Measurements from ENCODE around the gene ASB3.
"Not testable (repeated sequence)": the region's sequence is repeated elsewhere in the genome, so short reads cannot be mapped to it uniquely, and the experiment has no call there.

ASB3 gene

GRCh38 chr2:53786705-53787613, at the start of gene ASB3, which contains the start of gene ERLEC1:
ASB3 (minus strand) TSS chr2:53786953; CDS start chr2:53765572, 21,381 bp downstream.
ERLEC1 (plus strand) TSS chr2:53787044; CDS start chr2:53787211, 167 bp downstream.
- Mint-ChIP-seq H3K9me3 (no peaks in the 10 kb centered on the region), H3K4me1 (ENCODE audit: low read depth) (peaks cover 36% of the 10 kb centered on the region), H3K27me3 (ENCODE audit: low read depth) (no peaks in the 10 kb centered on the region), H3K27ac (peak within 1 kb of the TSS; percentile 96), H3K4me3 (peak within 1 kb of the TSS; percentile 96), H3K36me3 (ENCODE audit: low read depth) (peaks cover 13% of the 10 kb centered on the region)
- DNase-seq (ENCODE audit: low spot score): peak; percentile 90

DNA sequence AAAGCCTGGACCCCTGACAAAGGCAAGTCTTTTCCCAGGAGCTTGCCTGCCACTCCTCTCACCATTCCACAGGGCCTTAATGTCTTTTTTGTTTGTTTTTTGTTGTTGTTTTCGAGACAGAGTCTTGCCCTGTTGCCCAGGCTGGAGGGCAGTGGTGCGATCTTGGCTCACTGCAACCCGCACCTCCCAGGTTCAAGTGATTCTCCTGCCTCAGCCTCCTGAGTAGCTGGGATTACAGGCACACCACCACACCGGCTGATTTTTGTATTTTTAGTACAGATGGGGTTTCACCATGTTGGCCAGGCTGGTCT, 43.2 kb upstream of the ASB3 start:
- DNase-seq (ENCODE audit: low spot score); H3K36me3 Mint-ChIP-seq (ENCODE audit: low read depth); H3K27ac Mint-ChIP-seq; H3K4me3 Mint-ChIP-seq; H3K4me1 Mint-ChIP-seq (ENCODE audit: low read depth); H3K27me3 Mint-ChIP-seq (ENCODE audit: low read depth); H3K9me3 Mint-ChIP-seq: not testable (repeated sequence)

- no peak for DNase-seq (ENCODE audit: low spot score)
- H3K4me3 Mint-ChIP-seq: no peak overlapping the region
- no peaks in the 10 kb centered on the region for H3K36me3 Mint-ChIP-seq (ENCODE audit: low read depth)
Measured at GRCh38 chr2:53829273-53829979, 42.7 kb upstream of the ASB3 start.

DNA sequence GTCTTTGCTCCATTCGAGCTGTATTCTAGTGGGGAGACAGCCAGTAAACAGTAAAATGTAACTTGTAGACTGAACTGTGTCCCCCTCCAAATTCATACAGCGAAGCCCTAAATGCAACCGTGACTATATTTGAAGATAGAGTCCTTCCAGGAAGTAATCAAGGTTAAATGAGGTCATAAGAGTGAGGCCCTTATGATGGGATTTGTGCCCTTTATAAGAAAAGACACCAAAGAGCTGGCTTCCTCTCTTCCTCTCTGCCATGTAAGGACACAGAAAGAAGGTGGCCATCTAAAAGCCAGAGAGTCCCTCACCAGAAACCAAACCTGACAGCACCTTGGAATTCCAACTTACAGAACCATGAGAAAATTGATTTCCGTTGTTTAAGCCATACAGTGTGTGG, 41.6 kb upstream of the ASB3 start:
- Mint-ChIP-seq H3K27ac (no peak overlapping the region), H3K4me3 (no peak overlapping the region), H3K9me3 (no peaks in the 10 kb centered on the region), H3K36me3 (ENCODE audit: low read depth) (no peaks in the 10 kb centered on the region), H3K4me1 (ENCODE audit: low read depth) (no peaks in the 10 kb centered on the region), H3K27me3 (ENCODE audit: low read depth) (no peaks in the 10 kb centered on the region)
- no peak for DNase-seq (ENCODE audit: low spot score)

More at GRCh38 chr2:53829273-53829979, 42.7 kb upstream of the ASB3 start:
- Mint-ChIP-seq H3K27me3 (ENCODE audit: low read depth) (no peaks in the 10 kb centered on the region), H3K9me3 (no peaks in the 10 kb centered on the region), H3K4me1 (ENCODE audit: low read depth) (no peaks in the 10 kb centered on the region), H3K27ac (no peak overlapping the region)

- Mint-ChIP-seq H3K36me3 (ENCODE audit: low read depth) (no peaks in the 10 kb centered on the region), H3K4me3 (no peak overlapping the region), H3K27me3 (ENCODE audit: low read depth) (no peaks in the 10 kb centered on the region), H3K27ac (no peak overlapping the region), H3K9me3 (no peaks in the 10 kb centered on the region), H3K4me1 (ENCODE audit: low read depth) (no peaks in the 10 kb centered on the region)
- DNase-seq (ENCODE audit: low spot score): no peak
Measured at GRCh38 chr2:53827398-53828175, 40.8 kb upstream of the ASB3 start.

- Mint-ChIP-seq H3K9me3 (no peaks in the 10 kb centered on the region), H3K4me3 (no peak overlapping the region), H3K36me3 (ENCODE audit: low read depth) (no peaks in the 10 kb centered on the region), H3K27me3 (ENCODE audit: low read depth) (no peaks in the 10 kb centered on the region), H3K27ac (no peak overlapping the region), H3K4me1 (ENCODE audit: low read depth) (no peaks in the 10 kb centered on the region)
- DNase-seq (ENCODE audit: low spot score): no peak
Measured at GRCh38 chr2:53826587-53827397, 40.0 kb upstream of the ASB3 start.

GRCh38 chr2:53826030-53826410, 39.3 kb upstream of the ASB3 start:
- no peaks in the 10 kb centered on the region for H3K27me3 Mint-ChIP-seq (ENCODE audit: low read depth)
- H3K4me3 Mint-ChIP-seq: no peak overlapping the region
- H3K4me1 Mint-ChIP-seq (ENCODE audit: low read depth): no peaks in the 10 kb centered on the region
- no peaks in the 10 kb centered on the region for H3K9me3 Mint-ChIP-seq
- DNase-seq (ENCODE audit: low spot score): no peak
- no peaks in the 10 kb centered on the region for H3K36me3 Mint-ChIP-seq (ENCODE audit: low read depth)
- no peak overlapping the region for H3K27ac Mint-ChIP-seq

DNA sequence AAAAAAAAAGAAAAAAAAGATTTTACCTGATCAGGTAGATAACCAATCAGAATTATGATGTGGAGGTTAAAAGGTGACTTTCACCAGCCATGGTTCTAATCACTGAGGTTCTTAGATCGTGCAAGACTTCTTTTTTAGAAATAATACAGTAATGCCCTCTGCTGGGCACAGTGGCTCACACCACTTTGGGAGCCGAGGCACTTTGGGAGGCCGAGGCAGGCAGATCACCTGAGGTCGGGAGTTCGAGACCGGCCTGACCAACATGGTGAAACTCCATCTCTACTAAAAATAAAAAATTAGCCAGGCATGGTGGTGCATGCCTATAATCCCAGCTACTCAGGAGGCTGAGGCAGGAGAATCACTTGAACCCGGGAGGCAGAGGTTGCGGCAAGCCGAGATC, 36.9 kb upstream of the ASB3 start:
- not testable (repeated sequence) for H3K4me1 Mint-ChIP-seq (ENCODE audit: low read depth); H3K9me3 Mint-ChIP-seq; H3K27ac Mint-ChIP-seq; H3K27me3 Mint-ChIP-seq (ENCODE audit: low read depth); H3K36me3 Mint-ChIP-seq (ENCODE audit: low read depth); DNase-seq (ENCODE audit: low spot score); H3K4me3 Mint-ChIP-seq

GRCh38 chr2:53821810-53822209, 35.1 kb upstream of the ASB3 start:
- Mint-ChIP-seq H3K27ac (no peak overlapping the region), H3K4me3 (no peak overlapping the region), H3K4me1 (ENCODE audit: low read depth) (no peaks in the 10 kb centered on the region), H3K9me3 (no peaks in the 10 kb centered on the region), H3K27me3 (ENCODE audit: low read depth) (no peaks in the 10 kb centered on the region), H3K36me3 (ENCODE audit: low read depth) (peaks cover 13% of the 10 kb centered on the region)
- no peak for DNase-seq (ENCODE audit: low spot score)

DNA sequence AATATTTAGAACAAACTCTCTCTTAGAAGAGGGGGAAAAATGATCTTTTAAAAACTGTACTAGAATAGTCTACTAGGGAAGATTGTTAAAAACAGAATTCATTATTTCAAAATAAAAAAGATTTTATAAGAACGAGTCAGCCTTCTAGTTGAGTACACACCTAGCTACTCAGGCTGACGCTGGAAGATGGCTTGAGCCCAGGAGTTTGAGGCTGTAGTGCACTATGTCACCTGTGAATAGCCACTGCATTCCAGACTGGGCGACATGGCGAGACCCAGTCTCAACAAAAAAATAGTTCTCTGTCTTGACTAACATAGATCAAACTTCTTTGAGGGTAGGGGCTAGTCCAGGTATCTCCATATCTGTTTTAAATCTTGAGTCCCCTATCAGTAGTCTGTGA, 34.0 kb upstream of the ASB3 start:
- Mint-ChIP-seq H3K36me3 (ENCODE audit: low read depth) (peaks cover 20% of the 10 kb centered on the region), H3K9me3 (no peaks in the 10 kb centered on the region), H3K27me3 (ENCODE audit: low read depth) (no peaks in the 10 kb centered on the region), H3K4me1 (ENCODE audit: low read depth) (no peaks in the 10 kb centered on the region), H3K27ac (no peak overlapping the region), H3K4me3 (no peak overlapping the region)
- DNase-seq (ENCODE audit: low spot score): no peak

DNA sequence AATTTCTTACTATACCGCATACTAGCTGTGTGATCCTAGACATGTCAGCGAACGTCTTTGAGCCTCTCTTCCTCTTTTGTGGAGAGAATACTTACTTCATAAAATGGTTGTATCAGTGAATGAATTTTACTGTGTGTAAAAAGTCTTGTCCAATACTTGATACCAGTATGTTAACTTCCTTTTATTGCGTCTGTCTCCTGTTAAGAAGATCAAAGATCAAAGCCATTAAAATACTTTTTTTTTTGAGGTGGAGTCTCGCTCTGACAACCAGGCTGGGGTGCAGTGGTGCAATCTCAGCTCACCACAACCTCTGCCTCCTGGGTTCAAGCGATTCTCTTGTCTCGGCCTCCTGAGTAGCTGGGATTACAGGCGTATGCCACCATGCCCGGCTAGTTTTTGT, 33.3 kb upstream of the ASB3 start:
- Mint-ChIP-seq H3K36me3 (ENCODE audit: low read depth) (peaks cover 26% of the 10 kb centered on the region), H3K27me3 (ENCODE audit: low read depth) (no peaks in the 10 kb centered on the region)
- no peak for DNase-seq (ENCODE audit: low spot score)

GRCh38 chr2:53819634-53820033, 32.9 kb upstream of the ASB3 start:
- H3K9me3 Mint-ChIP-seq: no peaks in the 10 kb centered on the region
- no peak overlapping the region for H3K4me3 Mint-ChIP-seq
- no peaks in the 10 kb centered on the region for H3K27me3 Mint-ChIP-seq (ENCODE audit: low read depth)
- H3K36me3 Mint-ChIP-seq (ENCODE audit: low read depth): peaks cover 26% of the 10 kb centered on the region
- H3K27ac Mint-ChIP-seq: no peak overlapping the region
- no peak for DNase-seq (ENCODE audit: low spot score)
- no peaks in the 10 kb centered on the region for H3K4me1 Mint-ChIP-seq (ENCODE audit: low read depth)

More for the DNA sequence above, 33.3 kb upstream of the ASB3 start:
- H3K9me3 Mint-ChIP-seq: no peaks in the 10 kb centered on the region
- no peak overlapping the region for H3K4me3 Mint-ChIP-seq
- no peak overlapping the region for H3K27ac Mint-ChIP-seq
- H3K4me1 Mint-ChIP-seq (ENCODE audit: low read depth): no peaks in the 10 kb centered on the region

GRCh38 chr2:53818854-53819435, 32.2 kb upstream of the ASB3 start:
- no peaks in the 10 kb centered on the region for H3K9me3 Mint-ChIP-seq
- no peak overlapping the region for H3K4me3 Mint-ChIP-seq
- no peaks in the 10 kb centered on the region for H3K27me3 Mint-ChIP-seq (ENCODE audit: low read depth)
- no peak for DNase-seq (ENCODE audit: low spot score)
- H3K36me3 Mint-ChIP-seq (ENCODE audit: low read depth): peaks cover 27% of the 10 kb centered on the region
- no peak overlapping the region for H3K27ac Mint-ChIP-seq
- H3K4me1 Mint-ChIP-seq (ENCODE audit: low read depth): no peaks in the 10 kb centered on the region

Data from T-helper 2 cell treated with Interferon-gamma antibody and Interleukin-4, amounts not matched to agents 5 μg/mL and 100 μg/mL, for 36 hours (primary cell).